K562 (cell line): ENCODE results near the gene INHA. TPM values are rescaled to one million over a fixed set of nuclear protein-coding genes. Genes with fewer than 3 reads are reported as not detected.
A peak's percentile ranks its signal among the peaks of the same experiment; 100 is the strongest.

ENCODE experiments used
- ATAC-seq: fragments of 200-7000 bp; cut with Tn5 transposase; 3 replicates; pipeline ENCODE4 v1.9.1; 2020; ENCODE audit warnings: moderate library complexity
- BruUV-seq: library from RNA; stranded (reverse); fragments of 400-500 nt; replicated peaks from 2 replicates; lab custom pipeline; 2021; lab: Mats Ljungman, UMichigan
- CTCF ChIA-PET: fragments of 300-600 bp; formaldehyde crosslinking; extraction: SDS; loops from one replicate; lab custom pipeline; 2021; ENCODE audit warnings: low intra/inter-chr PET ratio; lab: Yijun Ruan, JAX
- POLR2A ChIA-PET: fragments of 300-600, 350-650 bp; sonication (Branson Sonifier 250); formaldehyde crosslinking; extraction: SDS; loops from one replicate; lab custom pipeline; 2021; ENCODE audit warnings: antibody characterized with exemption, inconsistent platforms; lab: Yijun Ruan, JAX
- DNase-seq, 4 experiments: peaks; one replicate each; pipeline versions ENCODE4 v3.0.0 to v3.0.0-alpha.2; 2011 to 2018; ENCODE audit warnings: low spot score in 3 of 4, mixed read lengths in 3 of 4; ENCODE audit errors: extremely low read depth in 1 of 4
- FAIRE-seq: peaks from 2 replicates; lab custom pipeline; 2011; peaks lifted over from hg19 to GRCh38; lab: Jason Lieb, UNC
- H2AFZ ChIP-seq: 2 replicates; pipeline ENCODE4 v1.6.0; 2011; ENCODE audit warnings: low read depth, low read length, control low read depth, inconsistent platforms
- H3K27ac ChIP-seq: fragments of 200-600 bp; 3 replicates; pipeline ENCODE4 v1.8.0; 2011; ENCODE audit warnings: low read depth, mild to moderate bottlenecking, control low read depth, inconsistent platforms, low read length, moderate library complexity, mixed read lengths; ENCODE audit errors: extremely low read depth
- H3K27me3 ChIP-seq, 2 experiments: fragments of 300-600 bp in 1 of 2; 2 replicates in 1 of 2; 3 replicates in 1 of 2; pipeline versions ENCODE4 v1.6.0 to v1.8.0; 2011; ENCODE audit warnings: inconsistent platforms in 2 of 2, low read length in 2 of 2, mild to moderate bottlenecking in 1 of 2, mixed read lengths in 1 of 2, moderate library complexity in 1 of 2; ENCODE audit not compliant: control insufficient read depth in 2 of 2, insufficient read depth in 2 of 2
- H3K36me3 ChIP-seq: fragments of 300-600 bp; 3 replicates; pipeline ENCODE4 v1.8.0; 2011; ENCODE audit warnings: mild to moderate bottlenecking, low read length, inconsistent platforms; ENCODE audit not compliant: control insufficient read depth, insufficient read depth
- H3K4me1 ChIP-seq, 2 experiments: fragments of 200-600 bp in 1 of 2; replicated peaks in 1 of 2; 2 replicates in 1 of 2; 3 replicates in 1 of 2; pipeline versions ENCODE4 v1.5.1 to v1.8.0; 2011; ENCODE audit warnings: inconsistent platforms in 2 of 2, low read length in 2 of 2, mild to moderate bottlenecking in 1 of 2, mixed read lengths in 1 of 2, moderate library complexity in 1 of 2; ENCODE audit not compliant: control insufficient read depth in 2 of 2, insufficient read depth in 2 of 2
- H3K4me2 ChIP-seq: 2 replicates; pipeline ENCODE4 v1.6.1; 2011; ENCODE audit warnings: low read length, control low read depth, inconsistent platforms, mixed read lengths; ENCODE audit not compliant: insufficient read depth
- H3K4me3 ChIP-seq: fragments of 200-600 bp; sonication (generic), shearing (Covaris generic); 2 replicates; pipeline ENCODE4 v1.5.1; 2016; ENCODE audit warnings: control low read depth, inconsistent platforms
- H3K79me2 ChIP-seq: fragments of 200-600 bp; 3 replicates; pipeline ENCODE4 v1.8.0; 2011; ENCODE audit warnings: low read length, inconsistent platforms; ENCODE audit not compliant: control insufficient read depth, insufficient read depth
- H3K9ac ChIP-seq, 2 experiments: 2 replicates each; pipeline versions ENCODE4 v1.6.0 to v1.6.1; 2011; ENCODE audit warnings: low read depth in 2 of 2, low read length in 2 of 2, control low read depth in 1 of 2, inconsistent platforms in 1 of 2, mild to moderate bottlenecking in 1 of 2, mixed read lengths in 1 of 2; ENCODE audit not compliant: insufficient read depth in 1 of 2
- H3K9me1 ChIP-seq: one replicate; pipeline ENCODE4 v1.6.0; 2011; ENCODE audit warnings: inconsistent platforms, mild to moderate bottlenecking, low read length, moderate library complexity; ENCODE audit not compliant: control insufficient read depth, insufficient read depth
- H3K9me3 ChIP-seq: replicated peaks from 2 replicates; pipeline ENCODE4 v1.5.1; 2011; ENCODE audit warnings: low read depth, low read length, inconsistent platforms; ENCODE audit not compliant: control insufficient read depth, insufficient read depth
- H4K20me1 ChIP-seq: replicated peaks from 2 replicates; pipeline ENCODE4 v1.6.1; 2011; ENCODE audit warnings: low read length, inconsistent platforms, mixed read lengths; ENCODE audit not compliant: control insufficient read depth, insufficient read depth
- CC2D1A ChIP-seq: fragments of 450-650 bp; IDR thresholded peaks from 2 replicates; pipeline ENCODE4 v1.6.1; 2017; ENCODE audit warnings: mild to moderate bottlenecking
- CXXC5 ChIP-seq: fragments of 250-450 bp; sonication (Bioruptor Pico); IDR thresholded peaks from 2 replicates; pipeline ENCODE4 v1.8.0; 2022; ENCODE audit warnings: inconsistent platforms, mild to moderate bottlenecking, moderate library complexity
- ESRRA ChIP-seq: fragments of 450-650 bp; IDR thresholded peaks from 2 replicates; pipeline ENCODE4 v1.6.1; 2014; ENCODE audit warnings: low read depth, mild to moderate bottlenecking, moderate library complexity, borderline replicate concordance
- YY1 ChIP-seq, 3 experiments: IDR thresholded peaks; 2 replicates each; pipeline ENCODE4 v1.6.1; 2011; ENCODE audit warnings: low read length in 2 of 3, mild to moderate bottlenecking in 2 of 3, moderate library complexity in 2 of 3, borderline replicate concordance in 1 of 3, control low read depth in 1 of 3, low read depth in 1 of 3; ENCODE audit not compliant: insufficient read depth in 3 of 3, insufficient replicate concordance in 2 of 3, control insufficient read depth in 1 of 3, insufficient read length in 1 of 3; ENCODE audit errors: extremely low read depth in 1 of 3
- WGBS: fragments of 100-300 bp; shearing (Covaris generic); methylation state at CpG from one replicate; pipeline ENCODE4 v1.1.6; 2016; ENCODE audit warnings: low coverage, mixed read lengths; ENCODE audit not compliant: insufficient coverage; ENCODE audit errors: missing lambda C conversion rate; 5-methylcytosine and 5-hydroxymethylcytosine counted together
- in situ Hi-C: fragments of 300-500 bp; cut with MboI; formaldehyde crosslinking; loops from 4 replicates; pipeline ENCODE4 v1.15.0; 2018; ENCODE audit warnings: inconsistent platforms, mixed read lengths
- intact Hi-C: fragments of 100-400 bp; cut with micrococcal nuclease; formaldehyde crosslinking; loops from 2 replicates; pipeline ENCODE4 v1.14.2; 2022
- polyA plus RNA-seq, 8 experiments: library from polyadenylated mRNA; depleted of rRNA in 4 of 8; stranded (reverse) in 5 of 8; unstranded in 3 of 8; fragments of >200 nt; fragmentation: Nextera tagmentation in 2 of 8; fragmentation: Illumina TruSeq in 1 of 8; extraction: Ambion mirVana in 2 of 8; extraction: Trizol in 1 of 8; gene quantifications; 2 replicates each; pipeline versions ENCODE4 v1.2.1 to v1.2.3, GENCODE V29; 2011 to 2014; ENCODE audit warnings: inconsistent platforms in 1 of 8, missing spikeins in 1 of 8
- total RNA-seq, 7 experiments: library from RNA; depleted of rRNA in 6 of 7; stranded (reverse); fragments of >200 nt in 6 of 7; fragmentation: Illumina TruSeq in 2 of 7; extraction: Trizol in 2 of 7; gene quantifications; 2 replicates each; pipeline versions ENCODE4 v1.2.1 to v1.2.3, GENCODE V29; 2011 to 2021; ENCODE audit warnings: low replicate concordance in 1 of 7
- TF ChIP-seq, protein P1 (sequence below): fragments of 450-650 bp; IDR thresholded peaks from 2 replicates; pipeline ENCODE4 v1.6.1; 2016; ENCODE audit warnings: mild to moderate bottlenecking, moderate library complexity

INHA gene
- total and polyA plus RNA-seq, 9 of the 15 experiments (the other 6 are each of a cell fraction or from before 2014, with no cell fraction given) = 0.07 to 1.9 (median 0.40) TPM

DNA sequence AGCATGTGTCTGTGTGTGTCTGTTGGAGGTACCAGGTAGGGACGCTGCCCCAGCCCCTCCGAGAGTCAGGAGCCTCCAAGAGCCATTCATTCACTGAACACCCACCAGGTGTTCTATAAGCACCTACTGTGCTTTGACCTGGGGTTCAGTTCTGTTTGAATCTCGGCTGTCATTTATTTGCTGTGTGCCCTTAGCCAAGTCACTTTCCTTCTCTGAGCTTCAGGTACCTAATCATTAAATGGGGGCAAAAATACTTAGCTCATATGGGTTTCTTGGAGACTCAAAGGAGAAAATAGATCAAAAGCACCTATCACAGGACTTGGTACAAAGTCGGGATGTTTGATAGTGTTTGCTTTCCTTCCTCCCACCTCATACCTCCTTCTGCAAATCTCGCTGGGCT is 44.6 kb upstream of the INHA start (continued):
- no peak for TF ChIP-seq CC2D1A

DNA sequence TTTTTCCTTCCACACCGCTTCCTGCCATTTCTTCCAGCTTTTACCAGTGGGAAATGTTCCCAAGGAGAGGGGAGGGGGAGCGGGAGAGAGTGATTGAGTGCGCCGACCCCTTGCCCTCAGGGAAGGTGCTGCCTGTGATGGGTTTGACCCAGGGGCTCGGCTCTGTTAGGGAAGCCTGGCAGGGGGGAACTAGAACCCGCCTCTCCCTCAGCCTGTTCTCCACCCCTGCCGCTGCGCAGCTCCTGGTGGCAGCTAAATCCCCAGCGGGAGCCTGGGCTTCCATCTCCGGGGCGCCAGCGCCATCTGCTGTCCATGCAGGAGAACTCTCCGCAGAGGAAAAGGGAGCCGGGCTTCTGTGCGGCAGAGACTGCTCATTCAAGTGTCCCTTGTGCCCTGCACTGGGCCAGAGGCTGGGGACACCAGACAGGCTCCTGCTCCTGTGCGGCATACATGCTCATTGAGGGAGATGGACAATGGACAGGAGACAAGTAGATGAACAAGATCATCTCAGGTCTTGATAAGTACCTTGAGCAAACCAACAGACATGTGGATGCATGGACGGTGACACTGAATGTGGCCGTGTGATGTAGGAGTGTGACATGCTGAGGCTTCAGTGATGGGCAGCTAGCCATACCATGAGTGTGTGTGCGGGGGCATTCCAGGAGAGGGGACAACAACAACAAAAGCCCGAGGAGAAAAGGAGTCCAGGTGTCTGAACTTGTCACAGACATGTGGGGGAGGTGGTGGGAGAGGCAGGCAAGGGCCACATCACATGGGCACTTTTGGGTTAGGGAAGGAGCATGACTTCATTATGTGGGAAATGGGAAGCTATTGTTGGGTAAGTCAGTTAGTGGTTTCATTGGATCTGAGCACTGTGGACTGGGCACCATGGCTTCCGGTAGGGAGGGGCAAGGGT is 41.8 kb upstream of the INHA start:
- Histone ChIP-seq H2AFZ (0 out of 2 replicates have a peak overlapping the region, but pooled peaks have one; percentile 32), H3K4me2 (peak overlapping the region; percentile 63), H3K36me3 (peaks cover 49% of the 10 kb centered on the region; the same call in 2 of the 3 replicates), H4K20me1 (0 out of 2 replicates have a peak, but pooled peaks cover 3% of the 10 kb centered on the region), H3K4me1 (peaks cover 47 to 61% of the 10 kb centered on the region in 2 experiments), H3K27ac (no peak overlapping the region), H3K4me3 (no peak overlapping the region), H3K27me3 (no peaks in the 10 kb centered on the region), H3K9me1 (no peaks in the 10 kb centered on the region), H3K9me3 (no peaks in the 10 kb centered on the region), H3K79me2 (peaks cover 70% of the 10 kb centered on the region), H3K9ac (peak overlapping the region; percentile 45 to 82; a peak in 3 of 4 replicates)
- peak; percentile 74 to 88 (median 82) for DNase-seq
- BruUV-seq = no TSS peak
- peak; percentile 80 for ATAC-seq
- ChIA-PET CTCF (interaction anchor here (0.6 to 3.2 kb wide), 7 partner anchors 16 to 127 kb away, joined by 3 to 25 read pairs (median 9); a partner anchor contains a TSS), POLR2A (interaction anchor here (0.6 to 1.2 kb wide), 5 partner anchors 11 to 500 kb away, joined by 3 to 4 read pairs (median 4); no protein-coding TSS in a partner anchor)
- peak; percentile 91 for FAIRE-seq
- intact Hi-C loops (loop anchor here (1.0 to 2.0 kb wide), 4 partner anchors 36 to 127 kb away; no protein-coding TSS in a partner anchor), in situ Hi-C loops (loop anchor here (5.0 kb wide), 1 partner anchor 123 kb away; no protein-coding TSS in a partner anchor)
- WGBS = 38% methylated on average over 9 of the region's 21 CpGs
- TF ChIP-seq YY1 (IDR thresholded peaks at IDR 0.05; ENCODE audit: borderline replicate concordance in 1 of 3, control insufficient read depth in 1 of 3, extremely low read depth in 1 of 3, insufficient read depth in 3 of 3, insufficient read length in 1 of 3, insufficient replicate concordance in 2 of 3, low read depth in 1 of 3, low read length in 2 of 3) (peak in 1 of 3 experiments; percentile 49), CXXC5 (peak; percentile 67), ESRRA (peak; percentile 16; the same call in 1 of the 2 replicates)
- TF ChIP-seq, protein P1, sequence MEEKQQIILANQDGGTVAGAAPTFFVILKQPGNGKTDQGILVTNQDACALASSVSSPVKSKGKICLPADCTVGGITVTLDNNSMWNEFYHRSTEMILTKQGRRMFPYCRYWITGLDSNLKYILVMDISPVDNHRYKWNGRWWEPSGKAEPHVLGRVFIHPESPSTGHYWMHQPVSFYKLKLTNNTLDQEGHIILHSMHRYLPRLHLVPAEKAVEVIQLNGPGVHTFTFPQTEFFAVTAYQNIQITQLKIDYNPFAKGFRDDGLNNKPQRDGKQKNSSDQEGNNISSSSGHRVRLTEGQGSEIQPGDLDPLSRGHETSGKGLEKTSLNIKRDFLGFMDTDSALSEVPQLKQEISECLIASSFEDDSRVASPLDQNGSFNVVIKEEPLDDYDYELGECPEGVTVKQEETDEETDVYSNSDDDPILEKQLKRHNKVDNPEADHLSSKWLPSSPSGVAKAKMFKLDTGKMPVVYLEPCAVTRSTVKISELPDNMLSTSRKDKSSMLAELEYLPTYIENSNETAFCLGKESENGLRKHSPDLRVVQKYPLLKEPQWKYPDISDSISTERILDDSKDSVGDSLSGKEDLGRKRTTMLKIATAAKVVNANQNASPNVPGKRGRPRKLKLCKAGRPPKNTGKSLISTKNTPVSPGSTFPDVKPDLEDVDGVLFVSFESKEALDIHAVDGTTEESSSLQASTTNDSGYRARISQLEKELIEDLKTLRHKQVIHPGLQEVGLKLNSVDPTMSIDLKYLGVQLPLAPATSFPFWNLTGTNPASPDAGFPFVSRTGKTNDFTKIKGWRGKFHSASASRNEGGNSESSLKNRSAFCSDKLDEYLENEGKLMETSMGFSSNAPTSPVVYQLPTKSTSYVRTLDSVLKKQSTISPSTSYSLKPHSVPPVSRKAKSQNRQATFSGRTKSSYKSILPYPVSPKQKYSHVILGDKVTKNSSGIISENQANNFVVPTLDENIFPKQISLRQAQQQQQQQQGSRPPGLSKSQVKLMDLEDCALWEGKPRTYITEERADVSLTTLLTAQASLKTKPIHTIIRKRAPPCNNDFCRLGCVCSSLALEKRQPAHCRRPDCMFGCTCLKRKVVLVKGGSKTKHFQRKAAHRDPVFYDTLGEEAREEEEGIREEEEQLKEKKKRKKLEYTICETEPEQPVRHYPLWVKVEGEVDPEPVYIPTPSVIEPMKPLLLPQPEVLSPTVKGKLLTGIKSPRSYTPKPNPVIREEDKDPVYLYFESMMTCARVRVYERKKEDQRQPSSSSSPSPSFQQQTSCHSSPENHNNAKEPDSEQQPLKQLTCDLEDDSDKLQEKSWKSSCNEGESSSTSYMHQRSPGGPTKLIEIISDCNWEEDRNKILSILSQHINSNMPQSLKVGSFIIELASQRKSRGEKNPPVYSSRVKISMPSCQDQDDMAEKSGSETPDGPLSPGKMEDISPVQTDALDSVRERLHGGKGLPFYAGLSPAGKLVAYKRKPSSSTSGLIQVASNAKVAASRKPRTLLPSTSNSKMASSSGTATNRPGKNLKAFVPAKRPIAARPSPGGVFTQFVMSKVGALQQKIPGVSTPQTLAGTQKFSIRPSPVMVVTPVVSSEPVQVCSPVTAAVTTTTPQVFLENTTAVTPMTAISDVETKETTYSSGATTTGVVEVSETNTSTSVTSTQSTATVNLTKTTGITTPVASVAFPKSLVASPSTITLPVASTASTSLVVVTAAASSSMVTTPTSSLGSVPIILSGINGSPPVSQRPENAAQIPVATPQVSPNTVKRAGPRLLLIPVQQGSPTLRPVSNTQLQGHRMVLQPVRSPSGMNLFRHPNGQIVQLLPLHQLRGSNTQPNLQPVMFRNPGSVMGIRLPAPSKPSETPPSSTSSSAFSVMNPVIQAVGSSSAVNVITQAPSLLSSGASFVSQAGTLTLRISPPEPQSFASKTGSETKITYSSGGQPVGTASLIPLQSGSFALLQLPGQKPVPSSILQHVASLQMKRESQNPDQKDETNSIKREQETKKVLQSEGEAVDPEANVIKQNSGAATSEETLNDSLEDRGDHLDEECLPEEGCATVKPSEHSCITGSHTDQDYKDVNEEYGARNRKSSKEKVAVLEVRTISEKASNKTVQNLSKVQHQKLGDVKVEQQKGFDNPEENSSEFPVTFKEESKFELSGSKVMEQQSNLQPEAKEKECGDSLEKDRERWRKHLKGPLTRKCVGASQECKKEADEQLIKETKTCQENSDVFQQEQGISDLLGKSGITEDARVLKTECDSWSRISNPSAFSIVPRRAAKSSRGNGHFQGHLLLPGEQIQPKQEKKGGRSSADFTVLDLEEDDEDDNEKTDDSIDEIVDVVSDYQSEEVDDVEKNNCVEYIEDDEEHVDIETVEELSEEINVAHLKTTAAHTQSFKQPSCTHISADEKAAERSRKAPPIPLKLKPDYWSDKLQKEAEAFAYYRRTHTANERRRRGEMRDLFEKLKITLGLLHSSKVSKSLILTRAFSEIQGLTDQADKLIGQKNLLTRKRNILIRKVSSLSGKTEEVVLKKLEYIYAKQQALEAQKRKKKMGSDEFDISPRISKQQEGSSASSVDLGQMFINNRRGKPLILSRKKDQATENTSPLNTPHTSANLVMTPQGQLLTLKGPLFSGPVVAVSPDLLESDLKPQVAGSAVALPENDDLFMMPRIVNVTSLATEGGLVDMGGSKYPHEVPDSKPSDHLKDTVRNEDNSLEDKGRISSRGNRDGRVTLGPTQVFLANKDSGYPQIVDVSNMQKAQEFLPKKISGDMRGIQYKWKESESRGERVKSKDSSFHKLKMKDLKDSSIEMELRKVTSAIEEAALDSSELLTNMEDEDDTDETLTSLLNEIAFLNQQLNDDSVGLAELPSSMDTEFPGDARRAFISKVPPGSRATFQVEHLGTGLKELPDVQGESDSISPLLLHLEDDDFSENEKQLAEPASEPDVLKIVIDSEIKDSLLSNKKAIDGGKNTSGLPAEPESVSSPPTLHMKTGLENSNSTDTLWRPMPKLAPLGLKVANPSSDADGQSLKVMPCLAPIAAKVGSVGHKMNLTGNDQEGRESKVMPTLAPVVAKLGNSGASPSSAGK = no peak
